Endothelial cell of umbilical vein (primary cell): ENCODE data around the gene ARHGEF16. TPM values are rescaled to one million over a fixed set of nuclear protein-coding genes. Genes with fewer than 3 reads are reported as not detected.

Source experiments
- BruUV-seq: library from RNA; stranded (reverse); fragments of 400-500 nt; replicated peaks from 2 replicates; lab custom pipeline; 2021; lab: Mats Ljungman, UMichigan
- CTCF ChIA-PET: fragments of 300-600, 350-600 bp; sonication (Branson Sonifier 250); formaldehyde crosslinking; loops from one replicate; lab custom pipeline; 2021; ENCODE audit warnings: antibody characterized with exemption, inconsistent platforms; lab: Charles Lee
- POLR2A ChIA-PET: fragments of 300-600, 350-600 bp; sonication (Branson Sonifier 250); formaldehyde crosslinking; loops from one replicate; lab custom pipeline; 2021; ENCODE audit warnings: antibody characterized with exemption, inconsistent platforms; lab: Charles Lee
- DNase-seq: peaks from one replicate; pipeline ENCODE4 v3.0.0-alpha.2; 2011; ENCODE audit warnings: low read depth, low spot score
- FAIRE-seq: peaks from 2 replicates; lab custom pipeline; 2011; peaks lifted over from hg19 to GRCh38; lab: Jason Lieb, UNC
- H2AFZ ChIP-seq: 2 replicates; pipeline ENCODE4 v1.6.0; 2012; ENCODE audit warnings: low read depth, low read length, control low read depth, inconsistent platforms
- H3K27ac ChIP-seq: 2 replicates; pipeline ENCODE4 v1.5.1; 2011; ENCODE audit warnings: low read depth, mild to moderate bottlenecking, control low read depth, low read length, moderate library complexity; ENCODE audit not compliant: insufficient read depth
- H3K27me3 ChIP-seq, 2 experiments: 2 replicates each; pipeline versions ENCODE4 v1.6.0 to v1.6.1; 2011; ENCODE audit warnings: low read length in 2 of 2, mixed read lengths in 1 of 2; ENCODE audit not compliant: control insufficient read depth in 2 of 2, insufficient read depth in 2 of 2
- H3K36me3 ChIP-seq, 2 experiments: 2 replicates in 1 of 2; 3 replicates in 1 of 2; pipeline ENCODE4 v1.5.1; 2011; ENCODE audit warnings: low read length in 2 of 2, mild to moderate bottlenecking in 1 of 2, moderate library complexity in 1 of 2; ENCODE audit not compliant: control insufficient read depth in 2 of 2, insufficient read depth in 2 of 2; ENCODE audit errors: extremely low read depth in 1 of 2
- H3K4me1 ChIP-seq: 3 replicates; pipeline ENCODE4 v1.5.1; 2011; ENCODE audit warnings: mild to moderate bottlenecking, low read length; ENCODE audit not compliant: control insufficient read depth, insufficient read depth; ENCODE audit errors: extremely low read depth
- H3K4me2 ChIP-seq: 2 replicates; pipeline ENCODE4 v1.6.1; 2011; ENCODE audit warnings: low read length, control low read depth, mixed read lengths; ENCODE audit not compliant: insufficient read depth
- H3K4me3 ChIP-seq, 3 experiments: fragments of 200-600 bp in 1 of 3; sonication (generic), shearing (Covaris generic) in 1 of 3; replicated peaks in 1 of 3; 2 replicates each; pipeline ENCODE4 v1.5.1; 2011 to 2016; ENCODE audit warnings: control low read depth in 3 of 3, low read length in 3 of 3, mild to moderate bottlenecking in 2 of 3, inconsistent platforms in 1 of 3, low read depth in 1 of 3, moderate library complexity in 1 of 3; ENCODE audit not compliant: insufficient read depth in 1 of 3
- H3K79me2 ChIP-seq: 2 replicates; pipeline ENCODE4 v1.6.0; 2012; ENCODE audit warnings: low read length, inconsistent platforms; ENCODE audit not compliant: control insufficient read depth, insufficient read depth
- H3K9ac ChIP-seq: replicated peaks from 2 replicates; pipeline ENCODE3; 2011; ENCODE audit warnings: low read length, control low read depth; ENCODE audit not compliant: insufficient read depth; ENCODE audit errors: extremely low read depth
- H3K9me1 ChIP-seq: replicated peaks from 3 replicates; pipeline ENCODE4 v1.6.0; 2011; ENCODE audit warnings: mild to moderate bottlenecking, low read length; ENCODE audit not compliant: control insufficient read depth, insufficient read depth; ENCODE audit errors: extremely low read depth
- H3K9me3 ChIP-seq: replicated peaks from 2 replicates; pipeline ENCODE4 v1.5.1; 2012; ENCODE audit warnings: low read length, inconsistent platforms; ENCODE audit not compliant: control insufficient read depth, insufficient read depth
- H4K20me1 ChIP-seq: replicated peaks from 2 replicates; pipeline ENCODE3; 2011; ENCODE audit warnings: mild to moderate bottlenecking, low read length; ENCODE audit not compliant: control insufficient read depth, insufficient read depth; ENCODE audit errors: extremely low read depth
- CTCF ChIP-seq, 2 donors: IDR thresholded peaks; 1 replicate in 1 of 2; 2 replicates in 1 of 2; pipeline ENCODE4 v1.5.1; 2011; ENCODE audit warnings: low read length in 2 of 2, mild to moderate bottlenecking in 2 of 2, moderate library complexity in 2 of 2, control low read depth in 1 of 2, inconsistent platforms in 1 of 2, low read depth in 1 of 2; ENCODE audit not compliant: insufficient read depth in 1 of 2; ENCODE audit errors: extremely low read depth in 1 of 2
- FOS ChIP-seq: IDR thresholded peaks from 2 replicates; pipeline ENCODE4 v1.6.1; 2011; ENCODE audit warnings: mild to moderate bottlenecking, low read length, moderate library complexity, borderline replicate concordance; ENCODE audit not compliant: insufficient read depth
- dilution Hi-C: fragments of 300-500 bp; cut with MboI; formaldehyde crosslinking; loops from one replicate; pipeline ENCODE4 v1.15.0; 2019; ENCODE audit warnings: low sequenced_read_pairs; ENCODE audit not compliant: extremely low pct_ligation_motif_present
- intact Hi-C: fragments of 100-400 bp; cut with micrococcal nuclease; formaldehyde crosslinking; loops from one replicate; pipeline ENCODE4 v1.10.0; 2022
- polyA plus RNA-seq, 4 experiments: library from polyadenylated mRNA; depleted of rRNA in 3 of 4; stranded (reverse) in 3 of 4; unstranded in 1 of 4; fragments of >200 nt; gene quantifications; 2 replicates each; pipeline versions ENCODE4 v1.2.1 to v1.2.3, GENCODE V29; 2011 to 2012; ENCODE audit warnings: missing spikeins in 1 of 4
- total RNA-seq: library from RNA; stranded (reverse); gene quantifications from 2 replicates; pipeline ENCODE4 v1.2.3, GENCODE V29; 2021

Gene ARHGEF16
- total and polyA plus RNA-seq, 2 donors (not counting 3 experiments of a cell fraction or from before 2014, with no cell fraction given) = 0.52 to 1.3 TPM

GRCh38 chr1:3491291-3492246, 37.1 kb downstream of the ARHGEF16 start:
- no peak overlapping the region for H3K4me3 ChIP-seq

More at GRCh38 chr1:3491291-3492246, 37.1 kb downstream of the ARHGEF16 start:
- ChIA-PET CTCF (interaction anchor here (0.5 to 5.8 kb wide), 25 partner anchors 9 to 233 kb away, joined by 3 to 150 read pairs (median 5); partner anchors contain the start of gene TPRG1L), POLR2A (no interaction called here)
- TF ChIP-seq CTCF (IDR thresholded peaks at IDR 0.05; ENCODE audit: extremely low read depth in 1 of 2, insufficient read depth in 1 of 2, low read depth in 1 of 2, low read length in 2 of 2) (peak; percentile 88 to 98), FOS (no peak)
- intact Hi-C loops (loop anchor here (1.0 to 5.0 kb wide), 7 partner anchors 49 to 231 kb away; no protein-coding TSS in a partner anchor), dilution Hi-C loops (no loop called here)
- BruUV-seq = no TSS peak
- no peak overlapping the region for H3K9ac ChIP-seq
- H3K36me3 ChIP-seq = no peaks in the 10 kb centered on the region
- no peak overlapping the region for H3K4me2 ChIP-seq
- FAIRE-seq (peak; percentile 70), DNase-seq (peak; percentile 62)
- H2AFZ ChIP-seq = no peak overlapping the region
- no peaks in the 10 kb centered on the region for H3K27me3 ChIP-seq
- H3K79me2 ChIP-seq = no peaks in the 10 kb centered on the region
- H3K9me3 ChIP-seq = no peaks in the 10 kb centered on the region
- no peaks in the 10 kb centered on the region for H3K4me1 ChIP-seq
- no peaks in the 10 kb centered on the region for H3K9me1 ChIP-seq
- H3K27ac ChIP-seq = no peak overlapping the region
- H4K20me1 ChIP-seq = no peaks in the 10 kb centered on the region
